NK-92 treated with Interleukin-12 subunit alpha and Interleukin-12 subunit beta, amount 100 ng/mL, for 24 hours (cell line): ENCODE data around the gene PVALEF.

Experiments
- DNase-seq: peaks from one replicate; lab custom pipeline; 2025; lab: John Stamatoyannopoulos, UW

The PVALEF gene

GRCh38 chr17:81163051-81163695 is 2.1 kb upstream of the PVALEF start:
- DNase-seq = no peak

DNA sequence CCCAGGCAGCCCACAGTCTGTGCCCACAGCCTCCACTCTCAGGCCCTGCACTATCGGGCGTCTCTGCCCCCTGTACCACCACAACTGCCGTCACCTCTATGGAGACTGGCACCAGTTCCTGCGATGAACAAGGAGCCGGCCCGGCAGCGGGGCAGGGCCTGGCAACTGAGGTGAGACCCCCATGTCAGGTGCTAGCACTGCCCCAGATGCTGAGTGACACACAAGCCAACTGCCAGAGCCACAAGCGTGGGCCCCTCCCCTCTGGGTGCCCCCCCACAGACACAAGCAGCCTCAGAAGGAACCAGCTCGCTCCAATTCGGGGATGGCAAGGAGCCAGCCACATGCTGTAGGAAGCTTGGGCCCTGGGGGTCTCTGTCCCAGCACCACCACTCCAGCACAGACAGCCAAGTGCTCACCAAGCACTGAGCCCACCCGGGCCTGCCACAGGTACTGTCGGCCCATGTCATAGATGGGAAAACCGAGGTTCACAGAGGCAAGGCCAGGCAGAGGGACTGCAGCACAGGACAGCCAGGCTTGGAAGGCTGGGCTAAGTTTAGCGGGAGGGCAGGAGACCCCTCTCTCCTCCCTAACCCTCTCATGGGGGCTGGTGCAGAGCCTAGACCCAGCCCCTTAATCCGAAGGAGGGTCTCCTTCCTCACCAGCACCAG is 1.5 kb upstream of the PVALEF start:
- DNase-seq = no peak

GRCh38 chr17:81164371-81165245 is 699 bp upstream of the PVALEF start:
- DNase-seq = no peak

GRCh38 chr17:81166033-81166492 is 756 bp downstream of the PVALEF start, which contains the start of gene AATK:
Gene AATK, minus strand, starts transcription at chr17:81166221. Its CDS starts 229 bp downstream, at chr17:81165992.
- no peak for DNase-seq

GRCh38 chr17:81167194-81167524 is 1.9 kb downstream of the PVALEF start:
- no peak for DNase-seq

DNA sequence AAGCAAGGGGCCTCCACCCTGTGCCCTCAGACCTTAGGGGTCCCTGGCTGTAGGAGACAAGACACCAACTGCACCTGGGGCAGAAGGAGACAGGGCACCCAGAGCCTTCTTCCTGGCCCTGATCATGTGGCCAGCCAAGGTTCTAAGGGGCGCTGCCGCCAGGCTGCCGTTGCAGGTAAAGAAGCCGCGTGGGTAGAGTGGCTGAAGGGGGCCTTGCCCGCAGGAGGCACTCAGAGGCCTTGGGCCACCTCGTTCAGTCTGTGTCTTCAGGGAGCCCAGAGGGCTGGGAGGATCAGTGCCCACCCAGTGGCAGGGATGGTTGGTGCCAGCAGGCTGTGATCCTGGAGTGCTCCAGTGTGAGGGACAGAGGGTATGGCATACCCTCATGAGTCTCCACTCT is 2.3 kb downstream of the PVALEF start:
- no peak for DNase-seq

DNA sequence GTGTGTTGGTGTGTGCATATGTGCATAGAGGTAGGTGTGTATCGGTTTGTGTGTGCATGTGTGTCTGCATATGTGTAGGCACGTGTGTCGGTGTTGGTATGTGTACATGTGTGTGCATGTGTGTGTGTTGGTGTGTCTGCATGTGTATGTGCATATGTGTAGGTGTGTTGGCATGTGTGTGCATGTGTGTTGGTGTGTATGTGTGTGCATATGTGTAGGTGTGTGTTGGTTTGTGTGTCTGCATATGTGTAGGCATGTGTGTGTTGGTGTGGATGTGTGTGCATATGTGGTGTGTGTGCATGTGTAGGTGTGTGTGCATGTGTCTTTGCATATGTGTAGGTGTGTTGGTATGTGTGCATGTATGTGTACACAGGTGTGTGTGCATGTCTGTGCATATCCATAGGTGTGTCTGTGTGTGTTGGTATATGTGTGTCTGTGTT is 4.6 kb downstream of the PVALEF start:
- DNase-seq = no peak

DNA sequence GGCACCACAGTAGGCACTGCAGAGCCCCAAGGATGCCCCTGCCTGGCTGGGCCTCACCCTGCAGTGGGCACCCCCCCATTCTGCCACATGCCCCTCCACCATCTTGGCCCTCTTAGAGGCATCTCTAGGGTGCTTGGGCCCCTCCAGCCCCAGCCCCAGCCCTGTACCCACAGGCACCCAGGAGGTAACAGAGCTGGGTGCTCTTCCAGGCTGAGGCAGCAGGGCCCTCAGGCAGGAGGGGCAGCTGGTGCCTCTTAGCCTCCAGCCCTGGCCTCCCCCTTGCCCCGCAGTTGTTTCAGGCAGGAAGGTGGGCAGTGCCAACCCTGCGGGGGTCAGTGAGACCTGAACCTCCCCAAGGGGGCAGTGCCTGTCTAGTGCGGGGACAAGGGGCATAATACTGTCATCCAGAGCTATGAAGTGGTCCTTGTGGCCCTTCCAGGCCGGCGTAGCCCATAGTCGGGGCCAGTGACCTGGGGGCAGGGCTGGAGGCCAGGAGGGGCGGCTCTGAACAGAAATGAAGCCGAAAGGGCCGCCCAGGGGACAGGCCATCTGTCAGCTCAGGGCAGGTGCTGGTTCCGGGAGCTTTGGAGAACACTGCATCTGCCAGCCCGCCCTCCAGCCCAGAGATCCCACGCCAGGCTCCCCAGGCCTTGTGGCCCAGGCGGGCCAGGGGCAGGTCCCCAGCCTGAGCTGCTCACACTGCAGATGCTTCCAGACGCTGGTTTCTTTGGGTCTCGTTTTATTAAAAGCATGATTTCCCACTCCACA is 5.6 kb downstream of the PVALEF start:
- DNase-seq = no peak

DNA sequence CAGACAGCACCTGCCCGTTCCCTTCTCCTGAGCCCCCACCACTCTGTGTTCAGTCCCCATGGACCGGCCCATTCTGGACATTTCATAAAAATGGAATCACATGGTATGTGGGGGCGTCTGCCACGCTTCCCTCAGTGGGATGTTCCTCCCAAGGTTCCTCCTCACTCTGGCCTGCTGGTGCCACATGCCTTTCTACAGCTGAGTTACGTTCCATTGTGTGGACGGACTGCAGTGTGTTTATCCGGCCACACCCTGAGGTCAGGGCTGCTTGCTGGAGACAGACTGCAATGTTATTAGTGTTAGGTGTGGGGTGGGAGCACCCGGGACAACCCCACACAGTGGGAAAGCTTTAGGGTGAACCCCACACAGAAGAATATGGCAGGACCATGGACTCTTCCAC is 6.6 kb downstream of the PVALEF start:
- DNase-seq = no peak

GRCh38 chr17:81173052-81173761 is 7.9 kb downstream of the PVALEF start:
- no peak for DNase-seq

GRCh38 chr17:81173762-81174155 is 8.5 kb downstream of the PVALEF start:
- no peak for DNase-seq

DNA sequence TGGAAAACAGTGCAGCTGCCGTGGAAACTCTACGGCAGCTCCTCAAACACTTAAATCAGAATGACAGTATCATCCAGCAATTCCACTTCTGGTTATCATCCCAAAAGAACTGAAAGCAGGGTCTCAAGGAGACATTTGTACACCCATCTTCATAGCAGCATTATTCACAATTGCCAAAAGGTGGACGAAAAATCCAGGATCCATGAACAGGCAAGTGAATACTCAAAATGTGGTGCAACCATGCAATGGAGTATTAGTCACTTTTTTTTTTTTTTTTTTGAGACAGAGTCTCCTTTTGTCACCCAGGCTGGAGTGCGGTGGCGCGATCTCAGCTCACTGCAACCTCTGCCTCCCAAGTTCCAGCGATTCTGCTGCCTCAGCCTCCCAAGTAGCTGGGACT is 11.4 kb downstream of the PVALEF start:
- no peak for DNase-seq

DNA sequence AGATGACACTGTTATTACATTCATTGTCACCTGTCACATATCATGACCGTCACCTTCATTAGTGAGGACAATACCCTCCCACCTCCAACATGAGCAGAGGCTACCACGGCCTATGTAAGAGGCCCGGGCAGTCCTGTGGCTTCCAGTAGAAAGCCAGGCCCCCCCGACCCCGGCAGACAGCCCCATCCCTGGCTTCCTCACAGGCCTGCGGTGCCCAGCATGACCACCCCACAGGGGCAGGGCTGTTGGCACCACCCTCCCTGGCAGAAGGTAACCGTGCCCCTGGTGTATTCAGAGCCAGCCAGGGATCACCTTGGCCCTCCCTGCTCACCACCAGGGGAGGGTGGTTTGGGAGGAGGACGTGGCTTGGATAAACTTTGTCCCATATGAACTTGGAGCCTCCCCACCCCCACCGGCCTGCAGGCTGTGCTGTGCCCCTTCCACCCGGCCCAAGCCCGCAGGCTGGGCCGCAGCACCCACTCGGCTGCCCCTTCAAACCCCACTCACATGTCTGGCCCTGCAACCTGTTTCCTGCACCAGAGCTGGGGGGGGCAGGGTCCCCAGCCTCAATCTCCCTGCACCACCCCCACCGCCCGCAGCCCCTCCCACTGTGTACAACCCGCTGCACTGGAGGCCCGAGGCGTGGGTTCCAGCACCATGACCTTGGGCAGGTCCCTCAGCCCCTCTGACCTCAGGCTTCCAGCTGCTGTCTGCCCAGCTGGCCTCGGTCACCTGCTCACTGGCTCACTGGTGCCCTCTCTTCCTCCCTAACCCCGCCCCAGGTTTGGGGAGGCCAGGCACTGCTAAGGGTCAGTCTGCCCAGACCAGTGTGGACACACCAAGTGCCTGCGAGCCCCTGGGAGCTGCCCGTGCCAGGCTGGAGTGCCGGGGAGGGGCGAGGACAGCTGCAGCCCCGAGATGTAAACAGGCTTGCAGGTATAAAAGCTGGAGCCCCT is 13.1 kb downstream of the PVALEF start:
- no peak for DNase-seq

GRCh38 chr17:81179220-81179619 is 13.9 kb downstream of the PVALEF start:
- DNase-seq = no peak

DNA sequence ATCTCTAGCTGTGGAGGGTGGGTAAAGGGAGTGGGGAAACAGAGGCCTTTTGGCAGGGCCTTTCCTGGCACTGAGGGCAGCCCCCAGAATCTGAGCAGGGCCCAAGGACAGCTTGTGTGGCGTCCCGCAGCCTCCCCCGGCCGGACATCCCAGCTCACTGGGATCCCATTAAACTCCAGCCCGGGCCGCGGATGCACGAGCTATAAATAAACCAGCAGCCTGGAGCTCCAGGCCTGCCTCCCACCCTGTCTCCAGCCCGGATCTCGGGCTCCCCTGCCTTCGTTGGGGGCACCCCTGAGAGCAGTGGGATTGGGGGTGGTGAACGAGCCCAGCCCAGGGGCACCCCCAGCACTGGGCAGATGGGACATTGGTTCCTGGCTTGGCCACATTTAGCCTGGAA is 14.6 kb downstream of the PVALEF start:
- DNase-seq = no peak

DNA sequence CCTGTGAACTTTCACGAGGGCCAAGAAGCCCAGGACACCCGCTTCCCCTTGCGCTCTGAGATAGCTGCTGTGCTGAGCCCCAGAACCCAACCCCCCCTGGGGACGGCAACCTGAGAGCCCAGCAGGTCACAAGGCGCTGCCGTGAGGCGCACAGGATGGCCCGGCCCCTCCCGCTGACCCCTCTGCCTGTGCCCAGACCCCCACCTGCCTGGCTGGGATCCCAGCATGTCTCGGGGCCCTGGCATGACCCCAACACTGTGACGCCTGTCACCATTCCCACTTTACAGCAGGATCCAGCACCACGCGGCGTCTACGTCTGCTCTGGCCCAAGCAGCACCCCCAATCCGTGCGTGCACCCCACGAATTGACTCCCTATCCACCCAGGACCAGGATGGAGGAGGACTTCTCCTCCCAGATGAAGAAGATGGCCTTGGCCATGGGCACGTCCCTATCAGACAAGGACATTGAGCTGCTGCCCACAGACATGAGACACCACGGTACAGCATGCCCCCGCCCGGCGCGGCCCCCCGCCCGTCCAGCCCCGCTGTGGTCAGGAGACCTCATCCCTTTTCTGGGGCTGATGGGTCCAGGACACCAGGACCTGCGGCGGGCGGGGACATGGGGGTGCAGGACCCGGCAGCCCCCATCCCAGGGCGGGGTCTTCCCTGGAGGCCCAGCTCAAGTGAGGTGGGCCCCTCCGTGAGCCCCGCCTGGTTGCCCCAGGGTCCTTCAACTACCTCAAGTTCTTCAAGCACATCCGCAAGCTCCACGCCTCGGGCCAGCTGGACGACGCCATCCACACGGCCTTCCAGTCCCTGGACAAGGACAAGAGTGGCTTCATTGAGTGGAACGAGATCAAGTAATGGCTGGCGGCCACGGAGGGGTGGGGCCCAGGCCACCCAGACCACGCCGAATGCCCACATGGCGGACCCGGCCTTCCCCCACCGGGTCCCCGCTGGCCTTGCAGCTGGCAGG is 15.8 kb downstream of the PVALEF start:
- DNase-seq = no peak

DNA sequence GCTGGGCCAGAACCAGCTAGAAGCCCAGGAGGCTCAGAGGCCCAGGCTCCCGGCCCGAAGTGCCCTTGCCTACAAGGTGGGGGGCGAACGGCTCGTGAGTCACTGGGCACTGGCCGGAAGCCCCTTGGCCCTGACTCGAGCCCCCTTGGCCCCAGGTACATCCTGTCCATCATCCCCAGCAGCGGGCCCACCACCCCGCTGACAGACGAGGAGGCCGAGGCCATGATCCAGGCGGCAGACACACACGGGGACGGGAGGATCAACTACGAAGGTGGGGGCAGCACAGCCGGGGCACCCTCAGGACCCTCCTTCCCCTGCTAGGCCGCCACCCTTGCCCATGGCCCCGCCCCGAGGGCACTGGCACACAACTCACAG is 16.5 kb downstream of the PVALEF start:
- no peak for DNase-seq

- DNase-seq = no peak
Observed at GRCh38 chr17:81182596-81182995, 17.3 kb downstream of the PVALEF start.

DNA sequence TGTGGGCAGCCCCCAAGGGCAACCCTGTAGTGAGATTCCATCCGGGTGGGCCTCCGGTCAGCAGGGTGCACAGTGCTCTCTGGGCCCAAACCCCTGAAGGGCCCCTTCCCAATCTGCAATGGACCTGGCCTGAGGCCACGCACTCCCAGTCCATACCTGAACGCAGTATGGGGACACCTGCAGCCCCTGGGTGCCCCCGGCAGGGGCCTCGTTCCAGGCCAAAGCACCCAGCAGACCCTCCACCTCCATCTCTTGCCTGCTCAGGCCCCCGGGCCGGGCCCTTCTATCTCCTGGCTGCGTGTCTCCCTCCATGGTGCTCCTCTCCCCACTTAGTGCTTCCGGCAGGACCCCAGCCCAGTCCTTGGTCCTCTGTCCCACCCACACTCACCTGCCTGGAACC is 18.0 kb downstream of the PVALEF start:
- no peak for DNase-seq
